Ascending aorta (tissue), 2 donors: ENCODE data around the gene FILIP1L. TPM values are rescaled to one million over a fixed set of nuclear protein-coding genes. Genes with fewer than 3 reads are reported as not detected.

ENCODE experiments used
- DNase-seq, 2 donors: peaks; one replicate each; pipeline ENCODE4 v3.0.0-alpha.2; 2019; ENCODE audit warnings: low spot score in 2 of 2
- H3K27ac ChIP-seq, 2 donors: fragments of 200-600 bp; sonication (generic); one replicate each; pipeline ENCODE4 v1.5.1; 2016 to 2017; ENCODE audit warnings: mild to moderate bottlenecking in 1 of 2
- H3K27me3 ChIP-seq: fragments of 200-600 bp; sonication (generic); one replicate; pipeline ENCODE4 v1.5.1; 2017
- H3K36me3 ChIP-seq, 2 donors: fragments of 200-600 bp; sonication (generic); one replicate each; pipeline ENCODE4 v1.5.1; 2016
- H3K4me1 ChIP-seq, 2 donors: fragments of 200-600 bp; sonication (generic); one replicate each; pipeline ENCODE4 v1.5.1; 2016 to 2017; ENCODE audit warnings: mild to moderate bottlenecking in 1 of 2
- H3K4me3 ChIP-seq, 2 donors: fragments of 200-600 bp; sonication (generic); one replicate each; pipeline ENCODE4 v1.5.1; 2016 to 2017; ENCODE audit warnings: mild to moderate bottlenecking in 1 of 2
- H3K9me3 ChIP-seq, 2 donors: fragments of 200-600 bp; sonication (generic); one replicate each; pipeline ENCODE4 v1.5.1; 2016
- CTCF ChIP-seq, 3 experiments: fragments of 200-600 bp in 2 of 3; fragments of 450-650 bp in 1 of 3; sonication (generic) in 2 of 3; IDR thresholded peaks; one replicate each; pipeline ENCODE4 v1.5.1; 2016 to 2019; ENCODE audit warnings: antibody characterized with exemption in 3 of 3, mild to moderate bottlenecking in 1 of 3, moderate library complexity in 1 of 3
- intact Hi-C: fragments of 100-400 bp; cut with DNase I; formaldehyde crosslinking; loops from one replicate; pipeline ENCODE4 v1.15.1; 2023
- total RNA-seq: library from RNA; depleted of rRNA; stranded (reverse); fragments of >200 nt; gene quantifications from one replicate; pipeline ENCODE4 v1.1.0, GENCODE V29; 2016

Gene FILIP1L
- total RNA-seq, 1 donor from 2014 or later = 106 TPM

DNA sequence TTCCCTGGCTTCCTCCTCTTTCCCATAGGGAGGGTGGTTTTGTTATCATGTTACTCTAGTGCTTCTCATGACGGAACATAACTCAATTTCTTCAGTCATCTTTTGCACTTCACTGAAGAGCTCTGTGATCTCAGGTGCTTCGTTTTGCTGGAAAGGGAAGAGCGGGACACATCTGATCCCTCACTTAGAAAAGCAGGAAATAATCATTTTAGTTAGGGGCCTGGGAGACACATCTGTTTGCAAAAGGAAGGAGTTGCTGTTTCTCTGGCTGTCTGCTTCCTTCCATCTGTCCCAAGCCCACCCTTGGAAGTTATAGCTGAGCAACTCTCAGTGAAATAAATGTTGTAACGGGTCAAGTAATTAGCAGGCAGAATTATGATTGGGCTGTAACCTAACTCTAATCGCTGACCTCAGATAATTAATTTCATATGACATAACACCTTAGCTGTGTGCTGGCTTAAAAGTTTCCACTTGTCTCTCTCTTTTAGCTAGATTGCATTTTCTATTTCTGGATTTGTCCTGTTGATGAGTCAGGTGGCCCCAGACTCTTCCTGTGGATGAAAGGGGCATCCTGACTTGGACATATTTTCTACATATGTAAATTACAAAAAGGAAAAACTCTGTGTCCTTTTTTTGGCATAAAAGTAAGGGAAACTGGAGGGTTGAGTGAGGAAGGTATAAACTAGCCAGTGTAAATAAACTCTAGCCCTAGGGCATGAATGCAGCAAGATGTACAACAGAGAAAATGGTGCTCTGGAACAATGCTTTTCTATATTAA is 11.0 kb upstream of the FILIP1L start:
- no peaks in the 10 kb centered on the region for H3K36me3 ChIP-seq
- no peak for DNase-seq
- H3K4me3 ChIP-seq = no peak overlapping the region
- H3K9me3 ChIP-seq = no peaks in the 10 kb centered on the region
- no peak for TF ChIP-seq CTCF (IDR thresholded peaks at IDR 0.05)
- no peaks in the 10 kb centered on the region for H3K27me3 ChIP-seq
- intact Hi-C loops = no loop called here
- H3K4me1 ChIP-seq = peaks cover 4 to 24% of the 10 kb centered on the region in 2 donors
- peak overlapping the region; percentile 63 to 64 for H3K27ac ChIP-seq

DNA sequence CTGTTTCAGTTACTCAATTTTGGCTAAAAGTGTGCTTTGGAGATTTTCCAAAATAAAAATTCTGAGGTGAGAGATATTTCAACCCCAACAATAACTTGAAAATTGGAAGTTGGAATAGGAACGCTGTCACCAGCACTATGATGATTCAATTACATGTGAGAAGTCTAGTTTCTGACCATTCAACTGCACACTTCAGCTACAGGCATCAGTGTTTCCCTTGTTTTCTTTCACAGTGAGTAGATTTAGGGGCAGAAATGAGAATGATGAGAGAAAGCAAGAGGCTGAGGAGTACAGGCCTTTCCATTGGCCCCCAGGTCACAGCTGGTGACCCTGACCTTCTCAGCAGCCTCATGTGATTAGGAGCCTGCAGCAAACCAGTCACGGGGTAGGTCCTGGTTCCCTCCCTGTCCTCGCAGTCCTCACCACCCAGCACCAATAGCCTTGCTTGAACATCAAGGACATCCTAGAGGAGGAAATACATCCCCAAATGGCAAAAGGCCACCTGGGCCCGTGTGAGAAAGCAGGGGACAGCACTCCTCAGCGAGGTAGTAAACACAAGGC is 10.0 kb upstream of the FILIP1L start:
- Histone ChIP-seq H3K27ac (peak overlapping the region; percentile 63 to 64), H3K36me3 (no peaks in the 10 kb centered on the region), H3K27me3 (no peaks in the 10 kb centered on the region), H3K9me3 (no peaks in the 10 kb centered on the region), H3K4me3 (no peak overlapping the region), H3K4me1 (peaks cover 1 to 31% of the 10 kb centered on the region in 2 donors)
- no peak for TF ChIP-seq CTCF (IDR thresholded peaks at IDR 0.05)
- DNase-seq = no peak
- intact Hi-C loops = no loop called here

GRCh38 chr3:100123112-100123511 is 8.8 kb upstream of the FILIP1L start:
- no peak for DNase-seq
- Histone ChIP-seq H3K36me3 (no peaks in the 10 kb centered on the region), H3K27ac (peak overlapping the region; percentile 63 to 64), H3K9me3 (no peaks in the 10 kb centered on the region), H3K4me3 (no peak overlapping the region), H3K4me1 (peaks cover 0 to 31% of the 10 kb centered on the region in 2 donors), H3K27me3 (no peaks in the 10 kb centered on the region)
- intact Hi-C loops = no loop called here
- no peak for TF ChIP-seq CTCF (IDR thresholded peaks at IDR 0.05)

- DNase-seq = no peak
- intact Hi-C loops = no loop called here
- H3K4me1 ChIP-seq = peaks cover 0 to 31% of the 10 kb centered on the region in 2 donors
- H3K4me3 ChIP-seq = no peak overlapping the region
- no peak overlapping the region for H3K27ac ChIP-seq
- no peak for TF ChIP-seq CTCF (IDR thresholded peaks at IDR 0.05)
- no peaks in the 10 kb centered on the region for H3K36me3 ChIP-seq
- H3K27me3 ChIP-seq = no peaks in the 10 kb centered on the region
- no peaks in the 10 kb centered on the region for H3K9me3 ChIP-seq
These were observed 8.0 kb upstream of the FILIP1L start for GRCh38 chr3:100122321-100122720.

DNA sequence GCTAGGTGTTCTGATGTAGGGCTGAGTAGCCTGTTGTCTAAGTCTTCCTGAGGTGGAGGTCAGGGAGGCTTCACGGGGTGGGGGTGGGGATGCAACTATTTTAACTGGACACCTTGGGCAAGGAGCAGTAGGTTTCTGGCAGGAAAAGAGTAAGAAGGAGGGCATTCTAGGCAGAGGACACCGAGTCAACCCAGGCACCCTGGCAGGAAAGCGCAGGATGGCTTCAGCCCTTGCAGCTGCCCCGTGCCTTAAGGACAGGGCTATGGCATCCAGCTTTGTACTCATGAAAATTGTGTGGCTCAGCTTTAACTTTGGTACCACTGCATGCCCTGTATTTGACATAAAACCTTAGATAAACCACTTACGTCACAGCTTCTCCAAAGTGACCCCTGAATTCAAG is 6.4 kb upstream of the FILIP1L start:
- Histone ChIP-seq H3K4me3 (no peak overlapping the region), H3K27me3 (no peaks in the 10 kb centered on the region), H3K9me3 (no peaks in the 10 kb centered on the region), H3K4me1 (peaks cover 0 to 31% of the 10 kb centered on the region in 2 donors), H3K27ac (no peak overlapping the region), H3K36me3 (no peaks in the 10 kb centered on the region)
- DNase-seq = no peak
- TF ChIP-seq CTCF (IDR thresholded peaks at IDR 0.05) = no peak
- intact Hi-C loops = no loop called here
